Measurements from ENCODE around the gene TMLHE. TPM values are rescaled to one million over a fixed set of nuclear protein-coding genes. Genes with fewer than 3 reads are reported as not detected.
"Not testable (repeated sequence)": the region's sequence is repeated elsewhere in the genome, so short reads cannot be mapped to it uniquely, and the experiment has no call there.

The TMLHE gene
- total and polyA plus RNA-seq, 2 of the 13 experiments (the other 11 are each of a cell fraction or from before 2014, with no cell fraction given) = 12.5 to 14.2 TPM

DNA sequence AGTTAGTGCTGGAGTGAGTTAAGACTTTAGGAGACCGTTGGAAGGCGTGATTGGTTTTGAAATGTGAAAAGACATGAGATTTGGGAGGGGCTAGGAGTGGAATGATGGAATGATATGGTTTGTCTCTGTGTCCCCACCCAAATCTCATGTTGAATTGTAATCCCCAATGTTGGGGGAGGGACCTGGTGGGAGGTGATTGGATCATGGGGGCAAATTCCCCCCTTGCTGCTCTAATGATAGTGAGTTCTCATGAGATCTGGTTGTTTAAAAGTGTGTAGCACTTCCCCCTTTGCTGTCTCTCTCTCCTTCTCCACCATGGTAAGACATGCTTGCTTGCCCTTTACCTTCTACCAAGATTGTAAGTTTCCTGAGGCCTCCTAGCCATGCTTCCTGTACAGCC lies 85.7 kb downstream of the TMLHE start:
- in situ Hi-C loops (cut with HindIII; ENCODE audit: extremely low pct_ligation_motif_present, low pct_unique_long_range_greater_than_20kb) = not testable (repeated sequence)

DNA sequence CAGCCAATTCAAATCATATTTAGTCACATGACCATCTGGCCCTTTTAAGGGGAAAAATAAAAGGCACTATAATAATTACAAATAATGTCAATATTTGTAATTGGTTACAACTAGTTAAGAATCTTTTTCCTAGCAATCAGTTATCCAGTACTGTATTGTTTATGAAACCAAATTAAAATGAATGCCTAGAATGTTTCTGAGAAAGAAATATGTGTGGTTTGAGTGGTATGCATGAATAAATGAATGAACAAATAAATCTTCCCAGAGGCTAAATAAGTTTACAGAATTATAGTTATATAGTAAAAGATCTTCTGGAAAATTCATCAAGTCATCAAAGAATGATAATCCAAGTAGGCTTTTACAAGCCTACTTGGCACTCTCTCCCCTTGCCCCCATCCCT lies 98.5 kb downstream of the TMLHE start:
- Histone ChIP-seq H3K79me2 (ENCODE audit: insufficient read depth, low read length) (no peaks in the 10 kb centered on the region), H3K4me1 (ENCODE audit: insufficient read depth, low read length) (no peaks in the 10 kb centered on the region), H3K36me3 (replicated peaks in 1 of 2; ENCODE audit: control insufficient read depth in 1 of 2, insufficient read depth in 2 of 2, low read length in 2 of 2) (0 out of 5 replicates have a peak, but pooled peaks cover 0 to 2% of the 10 kb centered on the region in 2 experiments), H2AFZ (ENCODE audit: low read length) (no peak overlapping the region), H3K9ac (ENCODE audit: insufficient read depth, low read depth, low read length) (no peak overlapping the region), H3K27me3 (ENCODE audit: control insufficient read depth in 1 of 2, insufficient read depth in 2 of 2, low read length in 2 of 2) (no peaks in the 10 kb centered on the region), H4K20me1 (ENCODE audit: insufficient read depth, low read length) (no peaks in the 10 kb centered on the region), H3K4me3 (replicated peaks in 1 of 3; ENCODE audit: insufficient read depth in 1 of 3, low read depth in 2 of 3, low read length in 3 of 3) (no peak overlapping the region), H3K4me2 (ENCODE audit: low read depth, low read length) (no peak overlapping the region), H3K27ac (ENCODE audit: extremely low read length, insufficient read depth, low read length) (no peak overlapping the region), H3K9me3 (ENCODE audit: low read length) (no peaks in the 10 kb centered on the region)
- in situ Hi-C loops (cut with HindIII; ENCODE audit: extremely low pct_ligation_motif_present, low pct_unique_long_range_greater_than_20kb) = no loop called here
- intact Hi-C loops (cut with micrococcal nuclease; ENCODE audit: unreplicated experiment) = no loop called here
- no peak for TF ChIP-seq ZNF570 (CRISPR knock-in tag; IDR thresholded peaks at IDR 0.05; ENCODE audit: borderline replicate concordance)
- TF ChIP-seq ZNF792 (CRISPR knock-in tag; IDR thresholded peaks at IDR 0.05) = no peak
- no peak for TF ChIP-seq EEA1 (CRISPR knock-in tag; IDR thresholded peaks at IDR 0.05; ENCODE audit: borderline replicate concordance)
- no peak for TF ChIP-seq ZKSCAN1 (IDR thresholded peaks at IDR 0.05; ENCODE audit: low read length)
- TF ChIP-seq, protein P1, sequence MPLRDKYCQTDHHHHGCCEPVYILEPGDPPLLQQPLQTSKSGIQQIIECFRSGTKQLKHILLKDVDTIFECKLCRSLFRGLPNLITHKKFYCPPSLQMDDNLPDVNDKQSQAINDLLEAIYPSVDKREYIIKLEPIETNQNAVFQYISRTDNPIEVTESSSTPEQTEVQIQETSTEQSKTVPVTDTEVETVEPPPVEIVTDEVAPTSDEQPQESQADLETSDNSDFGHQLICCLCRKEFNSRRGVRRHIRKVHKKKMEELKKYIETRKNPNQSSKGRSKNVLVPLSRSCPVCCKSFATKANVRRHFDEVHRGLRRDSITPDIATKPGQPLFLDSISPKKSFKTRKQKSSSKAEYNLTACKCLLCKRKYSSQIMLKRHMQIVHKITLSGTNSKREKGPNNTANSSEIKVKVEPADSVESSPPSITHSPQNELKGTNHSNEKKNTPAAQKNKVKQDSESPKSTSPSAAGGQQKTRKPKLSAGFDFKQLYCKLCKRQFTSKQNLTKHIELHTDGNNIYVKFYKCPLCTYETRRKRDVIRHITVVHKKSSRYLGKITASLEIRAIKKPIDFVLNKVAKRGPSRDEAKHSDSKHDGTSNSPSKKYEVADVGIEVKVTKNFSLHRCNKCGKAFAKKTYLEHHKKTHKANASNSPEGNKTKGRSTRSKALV (CRISPR knock-in tag; IDR thresholded peaks at IDR 0.05) = no peak
- TF ChIP-seq ZNF333 (CRISPR knock-in tag; IDR thresholded peaks at IDR 0.05; ENCODE audit: borderline replicate concordance) = no peak
- TF ChIP-seq, protein P2, sequence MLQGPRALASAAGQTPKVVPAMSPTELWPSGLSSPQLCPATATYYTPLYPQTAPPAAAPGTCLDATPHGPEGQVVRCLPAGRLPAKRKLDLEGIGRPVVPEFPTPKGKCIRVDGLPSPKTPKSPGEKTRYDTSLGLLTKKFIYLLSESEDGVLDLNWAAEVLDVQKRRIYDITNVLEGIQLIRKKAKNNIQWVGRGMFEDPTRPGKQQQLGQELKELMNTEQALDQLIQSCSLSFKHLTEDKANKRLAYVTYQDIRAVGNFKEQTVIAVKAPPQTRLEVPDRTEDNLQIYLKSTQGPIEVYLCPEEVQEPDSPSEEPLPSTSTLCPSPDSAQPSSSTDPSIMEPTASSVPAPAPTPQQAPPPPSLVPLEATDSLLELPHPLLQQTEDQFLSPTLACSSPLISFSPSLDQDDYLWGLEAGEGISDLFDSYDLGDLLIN (CRISPR knock-in tag; IDR thresholded peaks at IDR 0.05; ENCODE audit: borderline replicate concordance) = no peak
- no peak for TF ChIP-seq ATF7 (IDR thresholded peaks at IDR 0.05)
- TF ChIP-seq ATF7 (CRISPR knock-in tag; IDR thresholded peaks at IDR 0.05) = no peak
- TF ChIP-seq SP140L (CRISPR knock-in tag; IDR thresholded peaks at IDR 0.05; ENCODE audit: borderline replicate concordance) = no peak
- TF ChIP-seq ZNF446 (CRISPR knock-in tag; IDR thresholded peaks at IDR 0.05) = no peak
- TF ChIP-seq, protein P3, sequence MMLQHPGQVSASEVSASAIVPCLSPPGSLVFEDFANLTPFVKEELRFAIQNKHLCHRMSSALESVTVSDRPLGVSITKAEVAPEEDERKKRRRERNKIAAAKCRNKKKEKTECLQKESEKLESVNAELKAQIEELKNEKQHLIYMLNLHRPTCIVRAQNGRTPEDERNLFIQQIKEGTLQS (CRISPR knock-in tag; IDR thresholded peaks at IDR 0.05) = no peak
- BruUV-seq (replicated peaks) = no TSS peak
- DNase-seq (ENCODE audit: low spot score) (no peak), ATAC-seq (no peak), FAIRE-seq (no peak)
- ChIA-PET POLR2A (no interaction called here), CTCF (ENCODE audit: low intra/inter-chr PET ratio, low total read pairs) (no interaction called here)

More for the DNA sequence above, 85.7 kb downstream of the TMLHE start:
- H3K36me3 ChIP-seq (replicated peaks in 1 of 2; ENCODE audit: control insufficient read depth in 1 of 2, insufficient read depth in 2 of 2, low read length in 2 of 2); ATAC-seq; CTCF ChIA-PET (ENCODE audit: low intra/inter-chr PET ratio, low total read pairs); H3K27me3 ChIP-seq (ENCODE audit: control insufficient read depth in 1 of 2, insufficient read depth in 2 of 2, low read length in 2 of 2); H3K4me2 ChIP-seq (ENCODE audit: low read depth, low read length); H4K20me1 ChIP-seq (ENCODE audit: insufficient read depth, low read length); POLR2A ChIA-PET; BruUV-seq (replicated peaks); H3K4me3 ChIP-seq (replicated peaks in 1 of 3; ENCODE audit: insufficient read depth in 1 of 3, low read depth in 2 of 3, low read length in 3 of 3); H3K79me2 ChIP-seq (ENCODE audit: insufficient read depth, low read length); H3K4me1 ChIP-seq (ENCODE audit: insufficient read depth, low read length); H3K9ac ChIP-seq (ENCODE audit: insufficient read depth, low read depth, low read length); DNase-seq (ENCODE audit: low spot score); H2AFZ ChIP-seq (ENCODE audit: low read length); FAIRE-seq; H3K27ac ChIP-seq (ENCODE audit: extremely low read length, insufficient read depth, low read length); intact Hi-C loops (cut with micrococcal nuclease; ENCODE audit: unreplicated experiment): not testable (repeated sequence)
- peaks cover 15% of the 10 kb centered on the region for H3K9me3 ChIP-seq (ENCODE audit: low read length)
- WGBS (ENCODE audit: low lambda C conversion rate) = 92% methylated on average over 2 of the region's 2 CpGs
